Measurements from ENCODE around the gene TRERF1.

DNA sequence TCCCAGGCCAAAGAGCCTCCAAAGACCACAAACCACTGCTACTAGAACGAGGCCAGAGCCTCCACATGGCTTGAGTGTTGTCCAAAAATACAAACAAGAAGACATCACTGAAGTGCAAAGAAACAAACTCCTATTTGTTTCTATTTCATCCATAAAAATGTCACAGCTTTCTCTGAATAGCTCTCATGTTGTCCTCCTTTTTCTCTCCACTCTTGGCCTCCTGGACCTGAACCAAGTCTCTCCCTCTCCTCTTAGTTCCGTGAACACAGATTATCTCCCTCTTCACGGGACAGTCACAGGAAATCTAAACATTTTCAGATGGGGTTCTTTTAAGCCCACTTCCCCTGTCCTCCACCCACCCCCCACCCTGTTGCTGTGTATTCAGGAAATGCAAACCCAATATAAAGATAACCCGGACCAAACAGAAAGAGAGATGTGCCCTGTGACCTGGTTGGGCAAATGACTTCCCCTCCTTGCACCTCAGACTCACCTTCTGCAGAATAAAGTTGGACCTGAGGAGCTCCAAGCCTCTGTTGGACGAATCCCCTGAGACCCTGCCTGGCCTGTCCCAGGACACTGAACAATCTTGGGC is 158.2 kb downstream of the TRERF1 start:
- TF ChIP-seq POLR2AphosphoS5 (IDR thresholded peaks at IDR 0.05; ENCODE audit: borderline replicate concordance, low read depth, low read length) (no peak), EZH2 (IDR thresholded peaks at IDR 0.05) (no peak)

All from SK-N-MC (cell line).